OCI-LY1 (cell line): ENCODE results near the gene MOB3A.

Experiments used
- H2AFZ ChIP-seq: fragments of 200-600 bp; sonication (generic), shearing (Covaris generic); 2 replicates; pipeline ENCODE4 v1.6.0; 2014; ENCODE audit warnings: antibody characterized with exemption, mild to moderate bottlenecking, low read length
- H3F3A ChIP-seq: fragments of 200-600 bp; sonication (generic), shearing (Covaris generic); 2 replicates; pipeline ENCODE4 v1.6.0; 2014; ENCODE audit warnings: mild to moderate bottlenecking, antibody characterized with exemption, low read length, moderate library complexity; ENCODE audit not compliant: insufficient read depth
- H3K27ac ChIP-seq: fragments of 200-600 bp; sonication (generic); 2 replicates; pipeline ENCODE4 v1.5.1; 2014; ENCODE audit warnings: low read length, mixed run types, mild to moderate bottlenecking, low read depth; ENCODE audit not compliant: poor library complexity, severe bottlenecking
- H3K27me3 ChIP-seq: fragments of 200-600 bp; sonication (generic); 2 replicates; pipeline ENCODE4 v1.6.0; 2014; ENCODE audit warnings: antibody characterized with exemption, mild to moderate bottlenecking, low read length, moderate library complexity; ENCODE audit not compliant: insufficient read depth
- H3K36me3 ChIP-seq: fragments of 200-600 bp; sonication (generic); 2 replicates; pipeline ENCODE4 v1.6.1; 2014; ENCODE audit warnings: mild to moderate bottlenecking, antibody characterized with exemption, low read length, moderate library complexity, mixed read lengths; ENCODE audit not compliant: insufficient read depth
- H3K4me1 ChIP-seq: fragments of 200-600 bp; sonication (generic); 2 replicates; pipeline ENCODE4 v1.5.1; 2014; ENCODE audit warnings: mild to moderate bottlenecking, low read length, moderate library complexity; ENCODE audit not compliant: insufficient read depth, severe bottlenecking
- H3K4me2 ChIP-seq: fragments of 200-600 bp; sonication (generic), shearing (Covaris generic); 2 replicates; pipeline ENCODE4 v1.6.1; 2014; ENCODE audit warnings: low read length
- H3K4me3 ChIP-seq: fragments of 200-600 bp; sonication (generic); 2 replicates; pipeline ENCODE4 v1.5.1; 2014; ENCODE audit warnings: low read length, low read depth, mild to moderate bottlenecking, mixed read lengths; ENCODE audit not compliant: poor library complexity, severe bottlenecking
- H3K79me2 ChIP-seq: fragments of 200-600 bp; shearing (Covaris generic); 2 replicates; pipeline ENCODE4 v1.6.1; 2016; ENCODE audit warnings: mixed run types, low read length, mixed read lengths; ENCODE audit not compliant: insufficient read depth
- H3K9ac ChIP-seq: fragments of 200-600 bp; sonication (generic), shearing (Covaris generic); 2 replicates; pipeline ENCODE4 v1.6.1; 2014; ENCODE audit warnings: mild to moderate bottlenecking, low read length, mixed read lengths
- H3K9me2 ChIP-seq: fragments of 200-600 bp; sonication (generic), shearing (Covaris generic); 2 replicates; pipeline ENCODE4 v1.6.1; 2014; ENCODE audit warnings: low read depth, mild to moderate bottlenecking, low read length, mixed read lengths
- H3K9me3 ChIP-seq: fragments of 200-600 bp; shearing (Covaris generic); 2 replicates; pipeline ENCODE4 v1.6.1; 2014; ENCODE audit warnings: low read length, mixed read lengths
- H4K20me1 ChIP-seq: fragments of 200-600 bp; sonication (generic), shearing (Covaris generic); 2 replicates; pipeline ENCODE4 v1.6.0; 2016; ENCODE audit warnings: mild to moderate bottlenecking, low read length; ENCODE audit not compliant: insufficient read depth
- CTCF ChIP-seq: fragments of 200-600 bp; sonication (generic), shearing (Covaris generic); IDR thresholded peaks from 2 replicates; pipeline ENCODE4 v1.5.1; 2017; ENCODE audit warnings: mild to moderate bottlenecking, antibody characterized with exemption, low read length, moderate library complexity, mixed read lengths
- EZH2 ChIP-seq: fragments of 200-600 bp; sonication (generic), shearing (Covaris generic); IDR thresholded peaks from 2 replicates; pipeline ENCODE4 v1.8.0; 2017; ENCODE audit warnings: borderline replicate concordance, mixed run types, mild to moderate bottlenecking, antibody characterized with exemption, low read length, moderate library complexity, mixed read lengths

The MOB3A gene

DNA sequence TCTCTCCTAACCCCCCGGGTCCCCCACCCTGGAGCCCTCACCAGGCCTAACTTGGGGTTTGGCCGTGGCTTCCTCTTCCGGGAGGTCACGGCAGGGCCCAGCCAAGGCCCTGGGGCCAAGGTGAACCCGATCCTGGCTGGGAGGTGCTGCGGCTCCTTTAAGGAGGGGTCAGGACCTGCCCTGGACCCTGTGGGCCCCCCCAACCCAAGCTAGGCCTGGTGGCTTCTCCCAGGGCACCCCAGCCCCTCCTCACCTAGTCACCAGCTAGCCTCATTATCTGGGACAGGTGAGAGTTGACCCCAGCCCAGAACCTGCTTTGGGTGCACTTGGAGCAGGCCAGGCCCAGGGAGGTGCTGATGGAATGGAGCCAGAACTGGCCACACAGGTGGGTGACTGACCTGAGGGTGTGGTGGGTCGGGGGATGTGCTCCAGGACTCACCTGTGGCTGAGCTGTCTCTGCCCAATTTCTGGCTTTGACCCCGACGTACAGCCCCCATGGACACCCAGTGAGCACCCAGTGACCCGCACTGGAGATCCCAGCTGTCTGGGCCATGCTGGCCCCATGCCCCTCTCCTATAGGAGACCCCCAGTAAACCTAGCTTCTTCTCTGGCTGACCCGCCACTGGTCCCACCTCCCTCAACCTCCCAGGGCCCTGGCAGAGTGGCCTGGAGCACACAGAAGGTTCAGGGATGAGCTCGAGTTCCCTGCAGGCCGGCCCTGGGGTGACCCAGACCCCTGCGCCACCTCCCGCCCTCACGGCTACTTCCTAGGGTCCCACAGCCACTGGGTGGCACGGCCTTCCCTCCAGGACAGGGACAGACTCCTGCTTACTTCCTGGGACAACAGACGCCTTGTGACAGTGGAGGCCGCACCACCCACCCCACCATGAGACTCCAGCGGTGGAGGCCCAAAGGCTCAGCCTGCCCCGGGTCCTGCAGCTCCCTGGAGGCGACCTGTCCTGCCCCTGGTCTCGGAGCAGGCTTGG lies 38.3 kb downstream of the MOB3A start:
- H3K27ac ChIP-seq: peak overlapping the region; percentile 81
- H3K4me1 ChIP-seq: peaks cover 50% of the 10 kb centered on the region

DNA sequence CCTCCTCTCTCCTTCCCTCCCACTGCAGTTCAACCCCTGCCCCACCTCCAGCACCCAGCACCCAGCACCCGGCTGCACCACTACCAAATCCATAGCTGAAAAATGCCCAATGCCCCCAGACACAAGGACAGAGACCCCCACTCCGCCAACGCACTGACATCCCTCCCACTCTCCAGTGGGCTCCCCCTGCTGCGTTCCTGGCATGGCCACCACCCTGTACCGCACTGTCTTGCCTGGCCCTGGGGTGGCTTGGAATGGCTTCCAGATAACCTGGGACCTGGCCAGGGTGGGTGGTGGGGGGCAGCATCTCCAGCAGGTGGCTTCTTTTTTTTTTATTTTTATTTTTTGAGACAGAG lies 39.3 kb downstream of the MOB3A start:
- peak overlapping the region; percentile 81 for H3K27ac ChIP-seq
- no peaks in the 10 kb centered on the region for H3K36me3 ChIP-seq
- H4K20me1 ChIP-seq: no peaks in the 10 kb centered on the region
- H3K9me3 ChIP-seq: no peaks in the 10 kb centered on the region
- H3K4me1 ChIP-seq: peaks cover 52% of the 10 kb centered on the region
- H3K4me3 ChIP-seq: no peak overlapping the region
- TF ChIP-seq CTCF (no peak), EZH2 (no peak)
- H3K9ac ChIP-seq: no peak overlapping the region
- no peaks in the 10 kb centered on the region for H3K9me2 ChIP-seq
- no peaks in the 10 kb centered on the region for H3K27me3 ChIP-seq
- no peaks in the 10 kb centered on the region for H3K79me2 ChIP-seq
- H3F3A ChIP-seq: no peaks in the 10 kb centered on the region
- no peak overlapping the region; the same call in 1 of the 2 replicates for H3K4me2 ChIP-seq
- H2AFZ ChIP-seq: no peak overlapping the region

More for the DNA sequence above, 38.3 kb downstream of the MOB3A start:
- Histone ChIP-seq H3F3A (no peaks in the 10 kb centered on the region), H3K79me2 (no peaks in the 10 kb centered on the region), H3K36me3 (no peaks in the 10 kb centered on the region), H2AFZ (no peak overlapping the region), H3K27me3 (no peaks in the 10 kb centered on the region), H3K4me2 (no peak overlapping the region), H3K9ac (no peak overlapping the region), H4K20me1 (no peaks in the 10 kb centered on the region), H3K4me3 (no peak overlapping the region), H3K9me3 (no peaks in the 10 kb centered on the region), H3K9me2 (no peaks in the 10 kb centered on the region)
- TF ChIP-seq CTCF (no peak), EZH2 (no peak)

DNA sequence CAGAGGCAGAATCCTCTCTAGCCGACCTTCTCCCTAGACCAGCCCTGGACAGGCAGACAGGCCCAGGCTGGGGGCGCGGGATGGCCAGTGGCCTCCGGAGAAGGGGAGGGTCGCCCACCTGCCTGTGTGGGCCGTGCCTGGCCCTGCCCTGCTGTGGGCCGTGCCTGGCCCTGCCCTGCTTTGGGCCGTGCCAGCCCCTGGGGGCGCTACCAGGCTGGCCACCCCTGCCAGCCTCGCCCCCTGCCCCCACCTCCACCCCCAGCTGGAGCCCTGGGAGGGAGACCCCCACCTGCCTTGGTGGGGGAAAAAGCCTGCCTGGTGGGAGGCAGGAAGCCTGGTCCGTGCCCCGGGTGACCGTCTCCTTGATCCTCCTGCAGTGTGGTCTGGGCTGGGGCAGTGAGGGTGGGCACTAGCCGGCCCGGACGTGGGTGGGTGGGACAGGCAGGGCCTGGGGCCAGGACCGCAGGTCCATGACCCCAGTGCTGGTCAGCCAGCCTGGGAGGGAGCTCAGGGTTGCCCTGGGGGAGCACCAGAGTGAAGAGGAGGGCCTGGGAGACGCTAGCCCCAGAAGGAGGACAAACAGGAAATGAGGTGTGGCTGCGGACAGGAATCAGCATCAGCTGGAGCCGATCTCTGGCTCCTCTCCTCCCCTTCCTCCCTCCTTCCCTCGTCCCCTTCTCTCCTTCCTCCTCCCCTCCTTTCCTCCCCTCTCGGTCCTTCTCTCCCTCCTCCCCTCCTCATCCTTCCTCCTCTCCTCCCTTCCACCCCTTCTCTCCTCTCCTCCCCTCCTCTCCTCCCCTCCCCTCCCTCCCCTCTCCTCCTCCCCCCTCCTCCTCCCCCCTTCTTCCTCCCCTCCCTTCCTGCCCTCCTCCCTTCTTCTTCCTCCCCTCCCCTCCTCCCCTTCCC lies 39.9 kb downstream of the MOB3A start:
- Histone ChIP-seq H3K4me1 (peaks cover 56% of the 10 kb centered on the region), H3K27ac (peak overlapping the region; percentile 64), H3K4me3 (no peak overlapping the region), H3K9me3 (no peaks in the 10 kb centered on the region), H4K20me1 (no peaks in the 10 kb centered on the region), H2AFZ (no peak overlapping the region), H3F3A (no peaks in the 10 kb centered on the region), H3K4me2 (no peak overlapping the region), H3K36me3 (no peaks in the 10 kb centered on the region), H3K9me2 (no peaks in the 10 kb centered on the region), H3K79me2 (no peaks in the 10 kb centered on the region), H3K9ac (peak overlapping the region; percentile 19; the same call in 1 of the 2 replicates), H3K27me3 (no peaks in the 10 kb centered on the region)
- TF ChIP-seq EZH2 (no peak), CTCF (no peak)
